Sigmoid colon (tissue), 4 donors: Measurements from ENCODE around the gene PTPN14.

Experiments used
- CTCF ChIP-seq, 4 experiments: fragments of 450-650 bp in 3 of 4; fragments of 200-600 bp in 1 of 4; IDR thresholded peaks; one replicate each; pipeline ENCODE4 v1.5.1; 2016 to 2019; ENCODE audit warnings: antibody characterized with exemption in 4 of 4, mild to moderate bottlenecking in 3 of 4, moderate library complexity in 2 of 4
- EP300 ChIP-seq, 4 donors: sonication (generic); formaldehyde crosslinking; IDR thresholded peaks; one replicate each; pipeline ENCODE4 v1.6.1; 2017; ENCODE audit warnings: antibody characterized with exemption in 4 of 4
- POLR2AphosphoS5 ChIP-seq, 4 donors: sonication (generic); formaldehyde crosslinking; IDR thresholded peaks; one replicate each; pipeline ENCODE4 v1.6.1; 2017; ENCODE audit warnings: antibody characterized with exemption in 4 of 4

GRCh38 chr1:214524824-214525223, 26.6 kb downstream of the PTPN14 start:
- no peak for TF ChIP-seq EP300 (IDR thresholded peaks at IDR 0.05)
- TF ChIP-seq CTCF (IDR thresholded peaks at IDR 0.05) = no peak
- no peak for TF ChIP-seq POLR2AphosphoS5 (IDR thresholded peaks at IDR 0.05)
